Cardiac muscle cell (in vitro differentiated cells and primary cell): ENCODE measurements around the gene PRKAR1B. TPM values are rescaled to one million over a fixed set of nuclear protein-coding genes. Genes with fewer than 3 reads are reported as not detected.

Experiments
- DNase-seq, 2 donors: peaks; one replicate each; pipeline versions ENCODE4 v3.0.0 to v3.0.0-alpha.2; 2010 to 2017; ENCODE audit warnings: low read depth in 1 of 2, low spot score in 1 of 2
- H3K27ac ChIP-seq: fragments of 200-600 bp; sonication (generic); 2 replicates; pipeline ENCODE4 v1.5.1; 2016
- H3K27me3 ChIP-seq: fragments of 200-600 bp; sonication (generic); 2 replicates; pipeline ENCODE4 v1.6.0; 2016; ENCODE audit warnings: control low read depth
- H3K36me3 ChIP-seq: fragments of 200-600 bp; sonication (generic); 2 replicates; pipeline ENCODE4 v1.5.1; 2016; ENCODE audit warnings: control low read depth
- H3K4me1 ChIP-seq: fragments of 200-600 bp; sonication (generic); 2 replicates; pipeline ENCODE4 v1.8.1; 2017; ENCODE audit warnings: low read depth, mild to moderate bottlenecking, mixed run types
- H3K4me3 ChIP-seq: fragments of 200-600 bp; sonication (generic); 2 replicates; pipeline ENCODE4 v1.5.1; 2016; ENCODE audit warnings: mild to moderate bottlenecking
- H3K9me3 ChIP-seq: fragments of 200-600 bp; sonication (generic); 2 replicates; pipeline ENCODE4 v1.5.1; 2017; ENCODE audit warnings: low read depth, mild to moderate bottlenecking, control low read depth
- CTCF ChIP-seq: IDR thresholded peaks from 2 replicates; pipeline ENCODE4 v1.5.1; 2012; ENCODE audit warnings: low read depth, mild to moderate bottlenecking, low read length
- polyA plus RNA-seq: library from polyadenylated mRNA; unstranded; fragments of >200 nt; fragmentation: Nextera tagmentation; extraction: Ambion mirVana; gene quantifications from 2 replicates; pipeline ENCODE4 v1.2.1, GENCODE V29; 2016
- total RNA-seq: library from RNA; depleted of rRNA; stranded (reverse); fragments of >200 nt; gene quantifications from 2 replicates; pipeline ENCODE4 v1.2.3, GENCODE V29; 2016

The PRKAR1B gene
- total and polyA plus RNA-seq, 2 experiments from 2014 or later, result 32.8 to 40.2 TPM

- no peak for DNase-seq
- Histone ChIP-seq H3K27ac (no peak overlapping the region), H3K27me3 (no peaks in the 10 kb centered on the region), H3K4me1 (peaks cover 3% of the 10 kb centered on the region), H3K9me3 (no peaks in the 10 kb centered on the region), H3K36me3 (no peaks in the 10 kb centered on the region), H3K4me3 (no peak overlapping the region)
- TF ChIP-seq CTCF, result no peak
Measured at GRCh38 chr7:536231-536630, 190.8 kb downstream of the PRKAR1B start.

DNA sequence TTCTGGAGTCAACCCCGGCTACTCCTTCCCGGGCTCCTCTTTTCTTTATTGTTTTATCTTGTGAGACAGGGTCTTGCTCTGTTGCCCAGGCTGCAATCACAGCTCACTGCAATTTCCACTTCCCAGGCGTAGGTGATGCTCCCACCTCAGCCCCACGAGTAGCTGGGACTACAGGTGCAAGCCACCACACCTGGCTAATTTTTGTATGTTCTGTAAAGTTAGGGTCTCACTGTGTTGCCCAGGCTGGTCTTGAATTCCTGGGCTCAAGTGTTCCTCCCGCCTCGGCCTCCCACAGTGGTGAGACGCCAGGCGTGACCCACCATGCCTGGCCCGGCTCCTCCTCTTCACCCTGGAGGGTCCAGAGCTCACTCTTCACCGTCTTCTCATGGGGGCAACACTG, 192.1 kb downstream of the PRKAR1B start:
- H3K4me1 ChIP-seq, result peaks cover 3% of the 10 kb centered on the region
- TF ChIP-seq CTCF, result no peak
- no peaks in the 10 kb centered on the region for H3K9me3 ChIP-seq
- no peak overlapping the region for H3K4me3 ChIP-seq
- DNase-seq, result no peak
- no peak overlapping the region for H3K27ac ChIP-seq
- H3K27me3 ChIP-seq, result no peaks in the 10 kb centered on the region
- H3K36me3 ChIP-seq, result no peaks in the 10 kb centered on the region

GRCh38 chr7:534075-534474, 193.0 kb downstream of the PRKAR1B start:
- no peaks in the 10 kb centered on the region for H3K9me3 ChIP-seq
- DNase-seq, result no peak
- TF ChIP-seq CTCF, result no peak

GRCh38 chr7:533266-533665, 193.8 kb downstream of the PRKAR1B start:
- TF ChIP-seq CTCF, result no peak
- Histone ChIP-seq H3K9me3 (no peaks in the 10 kb centered on the region), H3K4me3 (no peak overlapping the region)

More at GRCh38 chr7:534075-534474, 193.0 kb downstream of the PRKAR1B start:
- Histone ChIP-seq H3K4me1 (peaks cover 3% of the 10 kb centered on the region), H3K4me3 (no peak overlapping the region), H3K27me3 (no peaks in the 10 kb centered on the region), H3K36me3 (no peaks in the 10 kb centered on the region), H3K27ac (no peak overlapping the region)

GRCh38 chr7:532379-533143, 194.5 kb downstream of the PRKAR1B start:
- Histone ChIP-seq H3K4me1 (no peaks in the 10 kb centered on the region), H3K27ac (no peak overlapping the region), H3K9me3 (no peaks in the 10 kb centered on the region), H3K27me3 (no peaks in the 10 kb centered on the region), H3K36me3 (no peaks in the 10 kb centered on the region), H3K4me3 (no peak overlapping the region)
- no peak for DNase-seq
- TF ChIP-seq CTCF, result no peak

More at GRCh38 chr7:533266-533665, 193.8 kb downstream of the PRKAR1B start:
- H3K27me3 ChIP-seq, result no peaks in the 10 kb centered on the region
- H3K27ac ChIP-seq, result no peak overlapping the region
- H3K4me1 ChIP-seq, result no peaks in the 10 kb centered on the region
- no peak for DNase-seq
- no peaks in the 10 kb centered on the region for H3K36me3 ChIP-seq
